H1 (cell line): ENCODE data around the gene SLC4A1. TPM values are rescaled to one million over a fixed set of nuclear protein-coding genes. Genes with fewer than 3 reads are reported as not detected.

Source experiments
- ATF3 ChIP-seq: IDR thresholded peaks from 2 replicates; pipeline ENCODE4 v1.6.1; 2011; ENCODE audit warnings: low read depth, mild to moderate bottlenecking, low read length; ENCODE audit not compliant: insufficient read depth
- BCL11A ChIP-seq, 2 experiments: IDR thresholded peaks; one replicate each; pipeline ENCODE4 v1.6.1; 2011; ENCODE audit warnings: low read depth in 2 of 2, low read length in 2 of 2, mild to moderate bottlenecking in 2 of 2
- CEBPB ChIP-seq: IDR thresholded peaks from 2 replicates; pipeline ENCODE4 v1.6.1; 2012; ENCODE audit warnings: low read depth, low read length
- CTCF ChIP-seq, 3 experiments: IDR thresholded peaks; 1 replicate in 2 of 3; 2 replicates in 1 of 3; pipeline versions ENCODE4 v1.5.1 to v1.6.1; 2011; ENCODE audit warnings: low read length in 3 of 3, mild to moderate bottlenecking in 3 of 3, inconsistent platforms in 2 of 3, low read depth in 1 of 3, moderate library complexity in 1 of 3; ENCODE audit not compliant: insufficient read depth in 1 of 3; ENCODE audit errors: control extremely low read depth in 1 of 3
- GABPA ChIP-seq: IDR thresholded peaks from 2 replicates; pipeline ENCODE4 v1.6.1; 2011; ENCODE audit warnings: mild to moderate bottlenecking, low read length, moderate library complexity, borderline replicate concordance; ENCODE audit not compliant: insufficient read depth
- JUN ChIP-seq: IDR thresholded peaks from 2 replicates; pipeline ENCODE4 v1.6.1; 2011; ENCODE audit warnings: low read depth, mild to moderate bottlenecking, improper control_type of control experiment, low read length
- POLR2A ChIP-seq, 2 experiments: IDR thresholded peaks; 1 replicate in 1 of 2; 2 replicates in 1 of 2; pipeline ENCODE4 v1.6.1; 2011; ENCODE audit warnings: low read depth in 2 of 2, low read length in 2 of 2, mild to moderate bottlenecking in 2 of 2; ENCODE audit errors: control extremely low read depth in 1 of 2
- SIN3A ChIP-seq, 2 experiments: IDR thresholded peaks in 1 of 2; conservative IDR thresholded peaks in 1 of 2; 2 replicates each; pipeline ENCODE4 v1.6.1; 2011 to 2012; ENCODE audit warnings: low read length in 2 of 2, improper control_type of control experiment in 1 of 2, low read depth in 1 of 2, mild to moderate bottlenecking in 1 of 2
- SIRT6 ChIP-seq: IDR thresholded peaks from one replicate; pipeline ENCODE4 v1.7.1; 2012; ENCODE audit warnings: low read length, inconsistent platforms
- SIX5 ChIP-seq: IDR thresholded peaks from 2 replicates; pipeline ENCODE4 v1.6.1; 2011; ENCODE audit warnings: mild to moderate bottlenecking, low read depth, low read length
- TCF12 ChIP-seq: IDR thresholded peaks from 2 replicates; pipeline ENCODE4 v1.6.1; 2011; ENCODE audit warnings: low read depth, mild to moderate bottlenecking, low read length
- polyA plus RNA-seq, 7 experiments: library from polyadenylated mRNA; depleted of rRNA in 3 of 7; stranded (reverse) in 5 of 7; unstranded in 2 of 7; fragments of >200 nt in 5 of 7; fragments of 200-250 nt in 2 of 7; gene quantifications; 1 replicate in 5 of 7; 2 replicates in 1 of 7; 4 replicates in 1 of 7; pipeline versions ENCODE4 v1.2.1 to v1.2.3, GENCODE V29; 2011 to 2013; ENCODE audit warnings: missing spikeins in 2 of 7, mixed read lengths in 2 of 7
- total RNA-seq: library from RNA; stranded (reverse); fragmentation: NEBNext Ultra II Directional; extraction: Animal tissue kit (Norgen Biotek cat#: 25700); gene quantifications from 2 replicates; pipeline ENCODE4 v1.2.1, GENCODE V29; 2021

SLC4A1 gene
- total and polyA plus RNA-seq, 2 of the 8 experiments (the other 6 are each of a cell fraction or from before 2014, with no cell fraction given) = 0.08 TPM; not detected in 1

GRCh38 chr17:44200478-44201155 is 67.3 kb downstream of the SLC4A1 start (continued):
- TF ChIP-seq BCL11A (IDR thresholded peaks at IDR 0.05; ENCODE audit: low read depth in 2 of 2, low read length in 2 of 2) (no peak), CTCF (IDR thresholded peaks at IDR 0.05; ENCODE audit: control extremely low read depth in 1 of 3, insufficient read depth in 1 of 3, low read depth in 1 of 3, low read length in 3 of 3) (no peak), SIX5 (no peak), JUN (no peak), ATF3 (no peak), CEBPB (no peak), TCF12 (no peak), GABPA (no peak), SIN3A (conservative IDR thresholded peaks at IDR 0.05 in 1 of 2, IDR thresholded peaks at IDR 0.05 in 1 of 2; ENCODE audit: low read depth in 1 of 2, low read length in 2 of 2) (peak in 1 of 2 experiments; percentile 50; a peak in 1 of 4 replicates), POLR2A (IDR thresholded peaks at IDR 0.05; ENCODE audit: control extremely low read depth in 1 of 2, low read depth in 2 of 2, low read length in 2 of 2) (peak in 1 of 2 experiments; percentile 75; a peak in 2 of 3 replicates), SIRT6 (no peak)
